C4-2B (cell line): ENCODE data around the gene NFS1.
A peak's percentile ranks its signal among the peaks of the same experiment; 100 is the strongest.

ENCODE experiments used
- H3K27ac ChIP-seq: fragments of 450-650 bp; 2 replicates; pipeline ENCODE4 v1.5.1; 2017
- ZFX ChIP-seq: fragments of 450-650 bp; IDR thresholded peaks from 2 replicates; pipeline ENCODE4 v1.6.1; 2017
- TF ChIP-seq, protein P1 (sequence below): fragments of 450-650 bp; conservative IDR thresholded peaks from 2 replicates; pipeline ENCODE4 v1.5.1; 2017; ENCODE audit warnings: mild to moderate bottlenecking

Gene NFS1

DNA sequence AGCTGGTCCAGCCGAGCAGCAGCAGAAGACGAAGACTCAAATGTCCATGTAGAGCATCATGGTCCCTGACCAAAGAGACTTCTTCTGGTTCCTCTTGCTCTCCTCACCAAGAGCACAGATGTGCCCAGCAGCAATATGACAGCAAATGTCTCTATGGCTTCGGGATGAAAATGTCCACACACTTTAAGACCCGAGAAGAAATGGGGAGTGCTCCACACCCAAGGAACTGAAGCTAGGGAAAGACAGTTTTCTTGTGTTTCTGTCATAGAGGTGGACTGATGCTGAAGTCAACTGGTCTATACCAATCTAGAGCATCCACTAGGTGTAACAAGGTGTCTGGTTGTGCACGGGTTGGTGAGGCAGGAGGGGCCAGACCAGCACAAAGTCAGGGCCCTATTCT lies 29.9 kb downstream of the NFS1 start:
- no peak for TF ChIP-seq ZFX
- TF ChIP-seq, protein P1, sequence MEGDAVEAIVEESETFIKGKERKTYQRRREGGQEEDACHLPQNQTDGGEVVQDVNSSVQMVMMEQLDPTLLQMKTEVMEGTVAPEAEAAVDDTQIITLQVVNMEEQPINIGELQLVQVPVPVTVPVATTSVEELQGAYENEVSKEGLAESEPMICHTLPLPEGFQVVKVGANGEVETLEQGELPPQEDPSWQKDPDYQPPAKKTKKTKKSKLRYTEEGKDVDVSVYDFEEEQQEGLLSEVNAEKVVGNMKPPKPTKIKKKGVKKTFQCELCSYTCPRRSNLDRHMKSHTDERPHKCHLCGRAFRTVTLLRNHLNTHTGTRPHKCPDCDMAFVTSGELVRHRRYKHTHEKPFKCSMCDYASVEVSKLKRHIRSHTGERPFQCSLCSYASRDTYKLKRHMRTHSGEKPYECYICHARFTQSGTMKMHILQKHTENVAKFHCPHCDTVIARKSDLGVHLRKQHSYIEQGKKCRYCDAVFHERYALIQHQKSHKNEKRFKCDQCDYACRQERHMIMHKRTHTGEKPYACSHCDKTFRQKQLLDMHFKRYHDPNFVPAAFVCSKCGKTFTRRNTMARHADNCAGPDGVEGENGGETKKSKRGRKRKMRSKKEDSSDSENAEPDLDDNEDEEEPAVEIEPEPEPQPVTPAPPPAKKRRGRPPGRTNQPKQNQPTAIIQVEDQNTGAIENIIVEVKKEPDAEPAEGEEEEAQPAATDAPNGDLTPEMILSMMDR = no peak
- no peak overlapping the region for H3K27ac ChIP-seq

DNA sequence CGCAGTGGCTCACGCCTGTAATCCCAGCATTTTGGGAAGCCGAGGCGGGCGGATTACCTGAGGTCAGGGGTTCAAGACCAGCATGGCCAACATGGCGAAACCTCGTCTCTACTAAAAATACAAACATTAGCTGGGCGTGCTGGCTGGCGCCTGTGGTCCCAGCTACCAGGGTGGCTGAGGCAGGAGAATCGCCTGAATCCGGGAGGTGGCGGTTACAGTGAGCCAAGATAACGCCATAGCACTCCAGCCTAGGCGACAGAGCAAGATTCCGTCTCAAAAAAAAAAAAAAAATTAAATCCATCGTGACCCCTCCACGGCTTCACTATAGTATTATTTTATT lies 33.2 kb downstream of the NFS1 start:
- no peak for TF ChIP-seq ZFX
- TF ChIP-seq, protein P1 = no peak
- no peak overlapping the region for H3K27ac ChIP-seq

DNA sequence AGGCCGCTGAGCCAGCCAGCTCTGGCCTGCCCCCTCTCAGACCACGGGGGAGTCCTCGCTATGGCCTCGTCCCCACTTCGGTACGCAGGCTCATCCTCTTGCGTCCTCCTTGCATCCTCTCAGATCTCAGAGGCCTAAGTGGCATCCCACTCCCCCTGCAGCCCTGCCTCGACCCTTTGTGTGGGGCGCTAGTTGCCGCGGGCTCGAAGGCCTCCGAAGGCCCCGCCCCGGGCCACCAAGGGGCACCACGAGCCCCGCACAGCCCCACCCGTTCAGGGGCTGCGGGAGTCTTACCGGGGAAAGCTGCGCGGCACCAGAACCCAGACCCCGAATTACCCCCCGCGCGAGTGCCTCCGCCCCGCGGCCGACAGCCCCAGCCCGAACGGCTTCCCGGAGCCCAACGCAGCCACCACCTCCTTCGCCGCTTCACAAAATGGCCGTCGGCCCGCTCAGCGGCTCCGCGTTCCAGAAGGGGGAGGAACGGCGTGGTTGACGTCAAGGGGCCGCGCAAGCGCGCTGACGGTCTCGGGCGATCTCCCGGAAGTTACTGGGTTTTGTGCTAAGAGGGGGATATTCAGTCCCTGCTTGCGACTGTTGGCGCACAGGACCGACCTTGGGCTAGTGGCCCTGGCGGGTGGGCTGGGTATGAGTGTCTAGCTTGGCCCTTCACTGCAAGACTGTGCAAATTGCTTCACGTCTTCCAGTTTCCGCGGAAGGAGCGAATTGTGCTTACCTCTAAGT lies 34.5 kb downstream of the NFS1 start, which contains the start of the genes CPNE1 and RBM12:
Gene CPNE1 (minus strand): TSS at position 435 of the 741 bp plus-strand sequence. CDS start 31,977 bp downstream, outside the sequence.
Gene RBM12 (minus strand): TSS at position 435 of the 741 bp plus-strand sequence. CDS start 9,578 bp downstream, outside the sequence.
- peak within 1 kb of the TSS; percentile 97 for H3K27ac ChIP-seq
- TF ChIP-seq ZFX = peak; percentile 97
- TF ChIP-seq, protein P1 = no peak

DNA sequence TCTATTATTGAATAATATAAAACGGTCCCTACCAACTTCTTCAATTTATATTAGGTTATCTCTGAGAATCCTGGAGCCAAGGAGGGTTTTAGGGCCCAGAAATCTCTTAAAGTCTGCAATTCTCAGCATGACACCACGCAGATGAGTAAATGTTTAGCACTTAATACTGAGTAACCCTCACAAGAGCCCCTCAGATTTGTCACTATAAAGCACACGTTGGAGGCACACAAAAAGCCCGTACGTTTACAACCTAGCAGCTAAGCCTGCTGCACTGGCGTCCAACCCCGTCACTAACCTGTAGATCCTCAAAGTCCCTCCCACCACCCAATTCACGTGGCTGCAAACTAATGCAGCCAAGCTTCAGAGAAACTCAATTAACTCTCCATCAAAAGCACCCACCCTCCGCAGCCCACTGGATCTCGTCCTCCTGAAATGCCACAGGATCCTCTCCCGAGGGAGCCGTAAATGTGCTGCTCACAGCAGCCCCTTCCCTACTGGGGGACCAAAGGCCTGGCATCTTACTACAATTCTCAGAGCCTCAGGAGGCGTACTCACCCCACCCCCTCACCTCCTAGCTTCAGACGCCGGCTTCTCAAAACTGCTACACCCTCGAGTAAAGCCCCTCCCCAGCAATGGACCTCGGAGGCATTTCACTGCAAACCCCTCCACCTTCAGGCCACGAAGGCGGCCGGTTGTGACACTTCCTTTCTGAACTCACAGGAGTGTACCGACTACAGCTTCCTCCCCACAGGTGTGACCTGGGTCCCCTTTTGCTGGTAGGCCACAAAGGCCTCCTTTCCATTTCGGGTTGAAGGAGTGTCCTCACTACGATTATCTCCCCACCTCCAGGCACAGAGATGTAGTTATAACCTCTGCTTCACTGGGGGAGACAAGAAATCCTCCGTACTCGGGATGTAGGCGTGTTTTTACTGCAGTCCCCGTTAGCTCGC lies 35.4 kb downstream of the NFS1 start:
- no peak for TF ChIP-seq ZFX
- TF ChIP-seq, protein P1 = no peak
- H3K27ac ChIP-seq = peak overlapping the region; percentile 97

DNA sequence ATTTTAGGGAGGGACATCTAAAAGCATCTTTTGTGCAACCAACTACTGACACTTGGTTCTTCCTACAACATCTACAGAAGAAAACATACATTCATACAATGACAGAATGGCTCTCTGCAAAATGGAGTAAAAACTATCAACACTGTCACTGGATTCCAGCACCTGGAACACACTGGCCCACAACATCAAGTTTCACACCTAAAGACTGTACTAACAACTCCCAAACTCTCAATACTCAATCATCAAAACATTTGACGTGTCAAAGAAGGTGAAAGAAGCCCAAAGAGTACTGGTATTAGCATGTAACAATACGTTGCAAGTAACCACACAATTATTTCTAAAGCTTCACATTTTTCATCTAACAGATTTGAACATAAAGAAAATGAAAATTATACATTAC lies 36.6 kb downstream of the NFS1 start:
- H3K27ac ChIP-seq = no peak overlapping the region
- no peak for TF ChIP-seq ZFX
- TF ChIP-seq, protein P1 = no peak

DNA sequence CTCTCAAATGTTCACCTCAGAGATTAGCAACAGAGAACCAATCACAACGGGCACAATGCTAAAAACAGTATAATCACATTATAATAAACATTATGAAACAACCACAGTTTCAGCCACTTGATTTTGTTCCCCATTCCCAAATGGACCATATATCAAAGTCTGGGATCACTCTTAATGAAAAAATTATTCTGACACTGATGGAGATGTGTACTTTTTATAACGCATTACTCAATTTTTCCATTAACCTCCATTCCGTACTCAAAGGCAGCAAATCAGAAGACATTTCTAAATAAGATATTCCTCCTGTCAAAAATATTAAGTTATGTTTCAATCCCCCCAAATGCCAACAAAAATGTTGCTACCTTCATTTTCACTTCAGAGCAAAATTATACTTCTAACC lies 37.2 kb downstream of the NFS1 start:
- no peak overlapping the region for H3K27ac ChIP-seq
- TF ChIP-seq, protein P1 = no peak
- TF ChIP-seq ZFX = no peak

DNA sequence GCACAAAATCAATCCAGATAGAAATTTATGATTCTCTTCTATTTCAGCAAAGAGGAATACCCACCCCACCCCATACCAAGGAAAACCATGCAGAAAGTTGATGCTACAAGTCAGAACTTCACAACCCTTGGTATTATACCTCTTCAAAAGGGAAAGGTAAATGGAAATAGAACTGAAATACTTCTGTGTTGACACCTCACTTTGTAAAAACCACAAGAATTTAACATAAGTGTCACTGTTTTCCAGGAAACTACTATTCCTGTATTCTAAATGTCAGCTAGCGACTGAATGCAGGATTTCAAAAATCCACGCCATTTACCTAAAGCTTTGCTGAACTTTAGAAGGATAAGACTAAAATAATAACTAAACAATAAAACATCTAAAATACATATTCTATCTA lies 38.1 kb downstream of the NFS1 start:
- TF ChIP-seq, protein P1 = no peak
- TF ChIP-seq ZFX = no peak
- no peak overlapping the region for H3K27ac ChIP-seq
